ENCODE measurements around the gene TOP3A.
A peak's percentile ranks its signal among the peaks of the same experiment; 100 is the strongest.

Gene TOP3A

DNA sequence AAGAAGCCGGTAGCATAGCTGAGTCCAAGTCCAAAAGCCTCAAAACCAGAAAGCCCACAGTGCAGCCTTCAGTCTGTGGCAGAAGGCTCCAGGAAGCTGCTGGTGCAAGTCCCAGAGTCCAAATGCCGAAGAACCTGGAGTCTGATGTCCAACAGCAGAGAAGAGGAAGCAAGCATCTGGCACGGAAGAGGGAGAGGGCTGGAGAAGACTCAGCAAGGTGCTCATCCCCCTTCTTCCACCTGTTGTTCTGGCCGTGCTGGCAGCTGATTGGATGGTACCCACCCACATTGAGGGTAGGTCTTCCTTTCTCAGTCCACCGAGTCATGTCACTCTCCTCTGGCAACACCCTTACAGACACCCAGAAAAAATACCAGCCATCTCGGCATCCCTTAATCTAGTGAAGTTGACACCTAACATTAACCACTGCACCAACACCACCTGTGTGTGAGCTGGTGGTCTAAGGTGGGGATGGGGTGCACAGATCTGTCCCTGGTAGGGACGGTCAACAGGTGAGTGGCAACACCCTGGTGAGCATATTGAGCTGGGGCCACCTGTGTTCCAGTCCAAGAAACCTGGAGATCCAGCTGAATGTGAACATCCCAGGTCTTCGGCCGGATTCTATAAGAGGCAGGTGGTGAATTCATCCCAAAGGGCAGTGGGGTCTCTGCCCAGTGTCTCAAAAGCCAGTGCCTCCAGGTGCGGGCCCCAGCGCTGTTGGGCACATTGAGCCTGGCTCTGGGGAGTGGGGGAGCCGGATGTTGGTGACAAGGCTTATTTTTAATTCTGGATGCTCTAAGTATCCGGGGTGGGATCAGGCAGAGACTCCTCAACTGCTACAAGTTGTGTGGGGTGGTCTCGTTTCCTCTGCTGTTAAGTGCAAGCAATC, 44.5 kb downstream of the TOP3A start:
- DNase-seq: no peak

DNA sequence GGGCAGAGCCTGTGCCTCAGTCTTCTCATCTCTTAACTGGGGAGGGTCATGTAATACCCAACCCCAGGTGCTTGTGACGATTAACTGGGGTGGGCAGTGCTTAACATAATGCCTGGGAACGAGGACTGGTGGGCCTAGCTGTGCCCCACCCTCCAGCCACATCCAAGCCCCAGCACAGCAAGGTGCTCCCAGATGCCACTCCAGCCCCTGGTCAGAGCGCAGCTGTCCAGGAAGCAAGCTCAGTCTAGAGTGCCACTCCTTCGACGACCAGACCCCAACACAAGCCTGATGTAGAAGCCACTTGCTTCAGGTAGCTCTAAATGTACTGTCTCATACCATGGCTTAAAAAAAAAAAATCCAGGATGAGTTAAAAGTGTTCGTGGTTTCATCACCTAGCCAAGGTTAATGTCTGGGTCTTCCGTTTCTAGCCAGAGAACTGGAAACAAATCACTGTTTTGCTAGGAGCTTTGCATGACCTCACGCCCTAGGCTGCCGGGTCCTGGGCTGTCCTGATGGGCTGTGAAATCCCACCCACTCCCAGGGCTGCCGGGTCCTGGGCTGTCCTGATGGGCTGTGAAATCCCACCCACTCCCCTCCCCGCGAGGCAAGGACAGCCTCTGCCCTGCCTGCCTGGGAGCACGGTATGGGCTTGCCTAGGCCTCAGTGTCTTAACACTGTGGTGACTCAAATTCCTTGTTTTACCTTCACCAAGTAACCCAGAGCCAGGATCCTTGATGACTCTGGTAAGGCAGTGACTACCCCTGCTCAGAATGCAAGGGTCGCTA, 46.7 kb downstream of the TOP3A start:
- DNase-seq: no peak

GRCh38 chr17:18267366-18267765, 47.4 kb downstream of the TOP3A start:
- no peak for DNase-seq

DNA sequence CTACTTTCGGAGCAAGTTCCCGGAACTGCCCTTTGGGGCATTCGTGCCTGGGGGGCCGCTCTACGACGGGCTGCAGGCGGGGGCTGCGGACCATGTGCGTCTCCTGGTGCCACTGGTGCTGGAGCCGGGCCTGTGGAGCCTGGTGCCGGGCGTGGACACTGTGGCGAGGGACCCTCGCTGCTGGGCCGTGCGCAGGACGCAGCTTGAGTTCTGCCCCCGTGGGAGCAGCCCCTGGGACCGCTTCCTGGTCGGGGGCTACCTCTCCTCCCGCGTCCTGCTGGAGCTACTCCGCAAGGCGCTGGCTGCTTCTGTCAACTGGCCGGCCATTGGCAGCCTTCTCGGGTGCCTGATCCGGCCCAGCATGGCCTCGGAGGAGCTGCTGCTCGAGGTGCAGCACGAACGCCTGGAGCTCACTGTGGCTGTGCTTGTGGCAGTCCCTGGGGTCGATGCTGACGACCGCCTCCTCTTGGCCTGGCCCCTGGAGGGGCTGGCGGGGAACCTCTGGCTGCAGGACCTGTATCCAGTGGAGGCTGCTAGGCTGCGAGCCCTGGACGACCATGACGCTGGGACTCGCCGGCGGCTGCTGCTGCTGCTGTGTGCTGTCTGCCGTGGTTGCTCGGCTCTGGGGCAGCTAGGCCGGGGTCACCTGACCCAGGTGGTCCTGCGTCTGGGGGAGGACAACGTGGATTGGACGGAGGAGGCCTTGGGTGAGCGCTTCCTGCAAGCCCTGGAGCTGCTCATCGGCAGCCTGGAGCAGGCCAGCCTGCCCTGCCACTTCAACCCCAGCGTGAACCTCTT, 50.7 kb downstream of the TOP3A start:
- no peak for DNase-seq

DNA sequence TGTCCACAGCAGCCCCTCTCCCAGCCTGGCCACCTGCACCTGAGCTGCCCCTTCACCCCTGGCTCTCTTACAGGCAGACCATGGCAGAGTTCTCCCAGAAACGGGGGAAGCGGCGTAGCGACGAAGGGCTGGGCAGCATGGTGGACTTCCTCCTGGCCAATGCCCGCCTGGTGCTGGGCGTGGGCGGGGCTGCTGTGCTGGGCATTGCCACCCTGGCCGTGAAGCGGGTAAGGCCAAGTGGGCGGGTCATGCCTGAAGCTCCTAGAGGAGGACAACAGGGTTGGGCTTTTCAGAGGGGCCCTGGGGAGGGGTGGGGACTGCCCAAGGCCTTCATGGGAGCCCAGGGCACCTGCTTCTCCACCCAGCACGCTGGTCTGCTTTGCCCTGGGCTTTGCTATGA, 52.2 kb downstream of the TOP3A start:
- no peak for DNase-seq

DNA sequence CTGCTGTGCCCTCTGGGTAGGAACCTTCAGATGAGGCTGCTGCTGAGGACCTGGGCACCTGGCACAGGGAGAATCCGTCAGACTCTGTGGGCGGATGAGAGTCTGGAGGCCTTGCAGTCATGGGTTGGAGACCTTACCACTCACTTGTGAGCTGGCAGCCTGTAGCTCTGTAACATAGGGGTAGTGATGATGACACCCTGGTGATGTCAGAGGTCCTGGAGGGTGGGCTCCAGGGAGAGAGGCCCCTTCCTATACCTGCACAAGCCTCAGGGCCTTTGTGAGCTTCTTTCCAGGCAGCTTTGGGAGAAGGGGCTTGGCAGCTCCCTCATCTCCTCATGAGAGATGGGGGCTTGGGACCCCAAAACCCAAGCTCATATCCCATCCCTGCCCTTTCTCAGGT, 52.7 kb downstream of the TOP3A start:
- DNase-seq: no peak

- no peak for DNase-seq
These were observed 53.1 kb downstream of the TOP3A start for GRCh38 chr17:18261659-18262058.

DNA sequence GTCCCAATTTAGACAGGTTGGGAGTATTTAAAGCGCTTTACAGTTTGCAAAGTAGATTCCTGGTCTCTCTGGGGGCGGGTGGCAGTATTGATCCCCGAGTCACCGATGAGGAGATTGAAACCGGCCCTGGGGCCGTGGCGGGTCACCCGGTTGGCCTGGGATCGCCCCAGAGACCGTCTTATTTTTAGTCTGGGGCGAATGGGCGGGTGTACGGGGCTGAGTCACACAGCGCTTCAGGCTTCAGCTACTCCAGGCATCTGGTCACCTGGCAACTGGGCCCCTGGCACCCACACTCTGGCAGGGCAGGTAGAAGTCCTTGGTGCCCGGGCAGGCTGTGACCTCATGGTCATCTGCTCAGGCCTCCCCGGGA, 53.7 kb downstream of the TOP3A start:
- no peak for DNase-seq

DNA sequence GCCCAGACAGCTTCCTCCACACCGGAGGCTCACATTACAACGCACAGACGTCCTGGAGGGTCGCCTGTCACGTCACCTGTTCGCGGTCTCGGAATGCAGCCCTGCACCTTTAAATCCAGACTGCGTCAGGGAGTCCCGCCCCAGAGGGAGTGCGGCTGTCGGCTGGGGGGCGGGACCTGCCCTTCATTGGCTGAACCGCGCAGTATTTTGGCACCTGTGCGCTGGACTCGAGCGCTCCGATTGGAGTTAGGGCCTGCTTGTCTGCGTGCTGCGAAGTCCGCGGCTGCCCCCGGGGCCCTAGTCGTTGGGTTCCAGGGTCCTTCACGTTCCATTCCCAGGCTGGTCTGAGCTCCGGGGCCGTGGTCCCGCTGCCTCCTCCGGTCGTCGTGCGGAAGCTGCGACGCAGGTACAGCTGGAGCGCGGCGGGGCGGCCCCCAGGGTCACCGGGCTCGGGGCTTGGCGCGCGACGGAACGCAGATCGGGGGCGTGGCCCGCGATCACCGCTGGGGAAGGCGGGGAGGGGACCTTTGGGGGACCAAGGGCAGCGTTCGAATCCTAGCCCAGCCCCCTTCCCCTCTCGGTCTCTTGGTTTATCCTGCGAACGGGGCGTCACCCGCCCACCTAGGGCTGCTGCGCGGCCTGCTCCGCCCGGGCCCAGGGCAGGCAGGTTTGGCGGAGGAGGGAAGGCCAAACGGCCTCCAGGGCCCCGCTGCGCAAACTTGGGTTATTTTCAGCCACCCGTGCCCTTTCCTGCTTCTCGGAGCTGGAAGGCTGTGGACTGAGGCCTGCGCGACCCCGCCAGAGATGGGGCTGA, 54.3 kb downstream of the TOP3A start, which contains the start of gene MIEF2:
TSS of gene MIEF2 (plus strand) at position 331 of the 814 bp plus-strand sequence. CDS start 2,059 bp downstream, outside the sequence.
- DNase-seq: peak; percentile 88

DNA sequence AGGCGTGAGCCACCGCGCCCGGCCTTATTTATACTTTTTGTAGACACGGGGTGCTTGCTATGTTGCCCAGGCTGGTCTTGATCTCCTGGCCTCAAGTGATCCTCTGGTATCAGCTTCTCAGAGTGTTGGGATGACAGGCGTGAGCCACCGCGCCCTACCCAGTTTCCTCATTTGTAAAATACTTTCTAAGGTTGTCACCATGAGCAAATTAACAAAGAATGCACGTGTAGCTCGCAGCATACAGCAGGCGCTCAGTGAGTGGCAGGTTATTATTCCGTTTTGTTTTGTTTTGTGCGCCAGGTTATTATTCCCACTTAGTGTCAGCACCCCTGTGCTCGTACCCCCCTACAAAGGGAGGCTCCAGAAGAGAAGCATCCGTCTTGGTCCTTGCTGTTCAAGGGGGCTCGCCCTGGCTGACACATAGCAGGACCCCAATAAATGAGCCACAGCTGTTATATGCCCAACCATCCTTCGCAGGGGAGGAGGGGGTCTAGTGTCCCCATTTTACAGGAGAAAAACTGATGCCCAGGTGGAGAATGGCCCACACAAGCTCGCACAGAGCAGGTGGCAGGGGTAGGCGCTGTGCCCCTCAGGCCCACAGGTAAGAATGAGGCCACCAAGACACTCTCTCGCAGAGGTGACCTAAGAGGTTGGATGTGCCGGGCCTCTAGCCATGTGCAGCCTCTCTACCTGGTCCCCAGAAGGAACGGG, 55.0 kb downstream of the TOP3A start:
- DNase-seq: no peak

DNA sequence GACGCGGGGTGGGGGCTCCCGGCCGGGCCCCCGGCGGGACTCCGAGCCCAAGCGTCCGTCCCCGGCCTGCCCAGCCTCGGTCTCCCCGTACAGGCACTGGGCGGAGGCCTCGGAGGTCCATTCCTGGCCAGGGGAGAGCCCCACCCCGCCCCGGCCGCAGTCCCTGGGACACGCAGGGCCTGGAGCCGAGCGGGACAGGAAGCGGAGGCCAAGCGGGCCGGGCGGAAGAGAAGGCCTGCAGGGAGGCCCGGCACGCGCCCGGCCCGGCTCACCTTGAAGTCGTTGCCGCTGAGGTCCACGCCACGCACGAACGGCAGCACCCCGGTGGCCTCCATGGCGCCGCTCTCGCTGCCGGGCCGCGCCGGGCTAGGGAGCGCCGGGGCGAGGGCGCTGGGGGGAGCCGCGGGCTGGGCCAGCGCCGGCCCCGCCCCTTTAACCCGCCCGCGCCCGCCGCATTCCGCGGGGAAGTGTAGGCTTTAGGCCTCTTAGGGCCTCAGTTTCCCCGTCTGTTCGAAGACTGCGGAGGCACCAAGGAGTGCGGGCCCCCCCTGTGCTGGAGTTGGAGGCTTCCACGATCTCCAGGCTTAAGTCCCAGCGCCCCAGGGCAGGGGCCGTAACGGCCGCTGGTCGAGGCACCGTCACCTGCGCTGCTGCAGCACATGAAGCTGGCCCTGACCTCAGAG, 56.3 kb downstream of the TOP3A start, which contains the start of gene FLII:
TSS of gene FLII (minus strand) at position 383 of the 683 bp plus-strand sequence. CDS start at position 335, 48 bp downstream.
- DNase-seq: no peak

DNA sequence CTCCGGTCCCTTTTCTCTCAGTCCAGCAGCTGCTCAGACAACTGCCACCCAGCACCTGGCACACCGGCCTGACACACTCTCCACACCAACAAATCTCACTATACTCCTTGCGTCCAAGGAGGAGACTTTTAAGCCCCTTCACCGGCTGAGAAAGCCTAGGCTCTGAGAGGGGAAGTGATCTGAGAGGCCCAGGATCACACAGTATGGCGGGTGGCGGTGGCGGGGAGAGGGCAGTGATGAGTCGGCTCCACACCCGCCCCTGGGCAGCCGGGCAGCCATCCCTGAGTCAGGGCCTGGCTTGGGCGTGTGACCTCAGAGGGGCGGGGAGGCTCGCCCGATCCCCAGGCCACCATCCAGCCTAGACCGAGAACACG, 56.8 kb downstream of the TOP3A start:
- no peak for DNase-seq

- no peak for DNase-seq
These were observed 57.4 kb downstream of the TOP3A start for GRCh38 chr17:18257268-18257981.

GRCh38 chr17:18256776-18257175, 58.0 kb downstream of the TOP3A start:
- DNase-seq: no peak

GRCh38 chr17:18256351-18256750, 58.4 kb downstream of the TOP3A start:
- DNase-seq: no peak

DNA sequence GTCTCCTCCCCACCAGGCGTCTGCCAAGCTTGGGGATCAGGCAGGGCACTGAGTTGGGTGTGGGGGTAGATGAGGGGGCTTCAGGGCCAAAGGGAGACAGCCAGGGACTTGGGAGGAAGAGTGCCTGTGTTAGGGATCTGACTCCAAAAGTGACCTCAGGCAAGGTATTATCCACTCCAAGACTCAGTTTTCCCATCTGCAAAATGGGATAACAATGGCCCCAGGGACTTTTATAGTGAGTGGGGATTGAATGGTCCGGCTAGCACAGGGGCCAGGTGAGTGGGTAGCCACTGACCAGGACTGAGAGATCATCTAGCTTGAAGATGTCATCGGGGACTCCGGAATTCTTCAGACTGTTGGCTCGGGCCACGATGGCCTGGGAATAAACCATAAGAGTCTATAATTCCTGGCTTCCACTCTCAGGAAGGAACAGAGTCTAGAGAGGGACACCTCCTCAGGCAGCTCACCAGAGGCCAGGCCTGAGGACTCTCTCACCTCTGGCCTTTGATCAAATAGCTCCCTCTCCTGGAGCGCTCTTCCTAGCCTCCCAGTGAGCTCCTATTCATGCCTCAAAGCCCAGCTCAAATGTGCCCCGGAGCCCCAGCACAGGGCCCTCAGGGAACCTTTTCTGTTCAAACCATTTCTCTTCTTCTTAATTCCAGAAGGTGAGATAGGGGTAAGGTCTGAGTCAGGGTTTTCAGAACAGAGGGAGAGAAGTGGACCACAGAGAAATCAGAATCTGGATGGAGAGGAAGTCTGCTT, 59.7 kb downstream of the TOP3A start:
- DNase-seq: no peak

DNA sequence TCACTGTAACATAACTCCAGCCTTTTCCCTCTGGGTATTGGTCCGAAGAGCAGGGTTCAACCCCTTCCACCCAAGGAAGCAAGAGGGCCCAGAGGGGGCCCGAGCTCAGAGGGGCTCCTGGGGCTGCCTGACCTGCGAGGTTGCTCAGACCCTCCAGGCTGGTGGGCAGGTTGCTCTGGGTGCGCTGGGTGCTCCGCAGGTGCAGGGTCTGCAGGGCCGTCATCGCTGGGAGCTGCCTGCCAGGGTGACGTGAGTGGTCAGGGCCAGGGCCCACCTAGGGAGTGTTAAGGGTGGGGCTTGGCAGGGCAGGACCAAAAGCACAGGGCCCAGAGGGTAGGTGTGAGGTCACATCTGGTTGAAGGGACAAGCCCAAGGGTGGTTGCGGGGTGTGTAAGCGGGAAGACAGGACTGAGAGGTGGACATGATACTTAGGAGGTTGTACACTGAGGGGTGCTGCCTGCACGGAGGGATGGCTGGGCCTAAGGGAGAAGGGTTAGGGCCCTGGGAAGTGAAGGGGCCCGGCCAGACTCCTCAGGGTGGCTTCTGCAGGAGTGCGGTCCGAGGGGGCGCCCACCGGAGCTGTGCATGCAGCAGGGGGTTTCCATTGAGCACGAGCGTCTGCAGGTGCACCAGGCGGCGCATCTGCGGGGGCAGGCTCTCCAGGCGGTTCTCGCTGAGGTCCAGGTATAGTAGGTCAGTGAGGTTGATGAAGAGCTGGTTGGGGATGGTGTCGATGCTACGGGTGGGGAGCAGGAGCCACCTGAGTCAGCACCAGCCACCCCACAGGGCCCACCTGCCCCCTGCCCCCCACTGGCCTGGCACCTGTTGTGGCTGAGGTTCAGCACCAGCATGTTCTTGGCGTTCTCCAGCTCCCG, 60.6 kb downstream of the TOP3A start:
- DNase-seq: no peak

GRCh38 chr17:18253187-18253884, 61.5 kb downstream of the TOP3A start:
- no peak for DNase-seq

Data from NCI-H1694 treated with DMSO at 0.1 percent for 48 hours (cell line).